ENCODE data around the gene GABBR2.

GABBR2 gene

GRCh38 chr9:98706651-98707165 lies 2.0 kb downstream of the GABBR2 start:
- Histone ChIP-seq H3K36me3 (ENCODE audit: control insufficient read depth, insufficient read depth, low read length) (no peaks in the 10 kb centered on the region), H3K4me3 (ENCODE audit: insufficient read depth, low read depth, low read length, poor library complexity, severe bottlenecking) (no peak overlapping the region), H3K27ac (ENCODE audit: insufficient read depth, low read length, poor library complexity, severe bottlenecking) (no peak overlapping the region), H3K27me3 (replicated peaks; ENCODE audit: control insufficient read depth, insufficient read depth, low read length, poor library complexity, severe bottlenecking) (peaks cover 13% of the 10 kb centered on the region), H3K4me1 (ENCODE audit: control insufficient read depth, insufficient read depth, low read length, poor library complexity, severe bottlenecking) (peaks cover 3% of the 10 kb centered on the region), H3K9me3 (ENCODE audit: control insufficient read depth, low read length) (no peaks in the 10 kb centered on the region)
- no peak for DNase-seq

- Histone ChIP-seq H3K27me3 (replicated peaks; ENCODE audit: control insufficient read depth, insufficient read depth, low read length, poor library complexity, severe bottlenecking) (peaks cover 13% of the 10 kb centered on the region), H3K36me3 (ENCODE audit: control insufficient read depth, insufficient read depth, low read length) (no peaks in the 10 kb centered on the region)
These were observed 5.8 kb downstream of the GABBR2 start for GRCh38 chr9:98702835-98703380.

GRCh38 chr9:98702340-98702739 lies 6.4 kb downstream of the GABBR2 start:
- H3K4me3 ChIP-seq (ENCODE audit: insufficient read depth, low read depth, low read length, poor library complexity, severe bottlenecking) = no peak overlapping the region
- H3K9me3 ChIP-seq (ENCODE audit: control insufficient read depth, low read length) = no peaks in the 10 kb centered on the region
- no peak overlapping the region for H3K27ac ChIP-seq (ENCODE audit: insufficient read depth, low read length, poor library complexity, severe bottlenecking)
- H3K36me3 ChIP-seq (ENCODE audit: control insufficient read depth, insufficient read depth, low read length) = no peaks in the 10 kb centered on the region
- no peak for DNase-seq
- peaks cover 1% of the 10 kb centered on the region for H3K4me1 ChIP-seq (ENCODE audit: control insufficient read depth, insufficient read depth, low read length, poor library complexity, severe bottlenecking)
- peaks cover 12% of the 10 kb centered on the region for H3K27me3 ChIP-seq (replicated peaks; ENCODE audit: control insufficient read depth, insufficient read depth, low read length, poor library complexity, severe bottlenecking)

More at GRCh38 chr9:98702835-98703380, 5.8 kb downstream of the GABBR2 start:
- Histone ChIP-seq H3K9me3 (ENCODE audit: control insufficient read depth, low read length) (no peaks in the 10 kb centered on the region), H3K27ac (ENCODE audit: insufficient read depth, low read length, poor library complexity, severe bottlenecking) (no peak overlapping the region), H3K4me3 (ENCODE audit: insufficient read depth, low read depth, low read length, poor library complexity, severe bottlenecking) (no peak overlapping the region), H3K4me1 (ENCODE audit: control insufficient read depth, insufficient read depth, low read length, poor library complexity, severe bottlenecking) (peaks cover 3% of the 10 kb centered on the region)
- no peak for DNase-seq

GRCh38 chr9:98701576-98701975 lies 7.2 kb downstream of the GABBR2 start:
- Histone ChIP-seq H3K9me3 (ENCODE audit: control insufficient read depth, low read length) (no peaks in the 10 kb centered on the region), H3K27ac (ENCODE audit: insufficient read depth, low read length, poor library complexity, severe bottlenecking) (no peak overlapping the region), H3K36me3 (ENCODE audit: control insufficient read depth, insufficient read depth, low read length) (no peaks in the 10 kb centered on the region), H3K27me3 (replicated peaks; ENCODE audit: control insufficient read depth, insufficient read depth, low read length, poor library complexity, severe bottlenecking) (peaks cover 5% of the 10 kb centered on the region), H3K4me3 (ENCODE audit: insufficient read depth, low read depth, low read length, poor library complexity, severe bottlenecking) (no peak overlapping the region), H3K4me1 (ENCODE audit: control insufficient read depth, insufficient read depth, low read length, poor library complexity, severe bottlenecking) (no peaks in the 10 kb centered on the region)
- DNase-seq = no peak

GRCh38 chr9:98700801-98701200 lies 7.9 kb downstream of the GABBR2 start:
- H3K4me3 ChIP-seq (ENCODE audit: insufficient read depth, low read depth, low read length, poor library complexity, severe bottlenecking) = no peak overlapping the region
- no peaks in the 10 kb centered on the region for H3K4me1 ChIP-seq (ENCODE audit: control insufficient read depth, insufficient read depth, low read length, poor library complexity, severe bottlenecking)
- no peaks in the 10 kb centered on the region for H3K9me3 ChIP-seq (ENCODE audit: control insufficient read depth, low read length)
- H3K27me3 ChIP-seq (replicated peaks; ENCODE audit: control insufficient read depth, insufficient read depth, low read length, poor library complexity, severe bottlenecking) = no peaks in the 10 kb centered on the region
- no peak overlapping the region for H3K27ac ChIP-seq (ENCODE audit: insufficient read depth, low read length, poor library complexity, severe bottlenecking)
- DNase-seq = no peak
- no peaks in the 10 kb centered on the region for H3K36me3 ChIP-seq (ENCODE audit: control insufficient read depth, insufficient read depth, low read length)

- Histone ChIP-seq H3K4me1 (ENCODE audit: control insufficient read depth, insufficient read depth, low read length, poor library complexity, severe bottlenecking) (no peaks in the 10 kb centered on the region), H3K27ac (ENCODE audit: insufficient read depth, low read length, poor library complexity, severe bottlenecking) (no peak overlapping the region), H3K36me3 (ENCODE audit: control insufficient read depth, insufficient read depth, low read length) (no peaks in the 10 kb centered on the region), H3K27me3 (replicated peaks; ENCODE audit: control insufficient read depth, insufficient read depth, low read length, poor library complexity, severe bottlenecking) (no peaks in the 10 kb centered on the region), H3K9me3 (ENCODE audit: control insufficient read depth, low read length) (no peaks in the 10 kb centered on the region), H3K4me3 (ENCODE audit: insufficient read depth, low read depth, low read length, poor library complexity, severe bottlenecking) (no peak overlapping the region)
- no peak for DNase-seq
These were observed 9.9 kb downstream of the GABBR2 start for GRCh38 chr9:98698856-98699255.

GRCh38 chr9:98694943-98695342 lies 13.8 kb downstream of the GABBR2 start:
- Histone ChIP-seq H3K9me3 (ENCODE audit: control insufficient read depth, low read length) (no peaks in the 10 kb centered on the region), H3K4me1 (ENCODE audit: control insufficient read depth, insufficient read depth, low read length, poor library complexity, severe bottlenecking) (no peaks in the 10 kb centered on the region), H3K36me3 (ENCODE audit: control insufficient read depth, insufficient read depth, low read length) (no peaks in the 10 kb centered on the region), H3K27ac (ENCODE audit: insufficient read depth, low read length, poor library complexity, severe bottlenecking) (no peak overlapping the region), H3K4me3 (ENCODE audit: insufficient read depth, low read depth, low read length, poor library complexity, severe bottlenecking) (no peak overlapping the region), H3K27me3 (replicated peaks; ENCODE audit: control insufficient read depth, insufficient read depth, low read length, poor library complexity, severe bottlenecking) (no peaks in the 10 kb centered on the region)
- DNase-seq = no peak

GRCh38 chr9:98692392-98692791 lies 16.3 kb downstream of the GABBR2 start:
- Histone ChIP-seq H3K4me3 (ENCODE audit: insufficient read depth, low read depth, low read length, poor library complexity, severe bottlenecking) (no peak overlapping the region), H3K27me3 (replicated peaks; ENCODE audit: control insufficient read depth, insufficient read depth, low read length, poor library complexity, severe bottlenecking) (no peaks in the 10 kb centered on the region), H3K36me3 (ENCODE audit: control insufficient read depth, insufficient read depth, low read length) (no peaks in the 10 kb centered on the region), H3K4me1 (ENCODE audit: control insufficient read depth, insufficient read depth, low read length, poor library complexity, severe bottlenecking) (no peaks in the 10 kb centered on the region), H3K27ac (ENCODE audit: insufficient read depth, low read length, poor library complexity, severe bottlenecking) (no peak overlapping the region), H3K9me3 (ENCODE audit: control insufficient read depth, low read length) (no peaks in the 10 kb centered on the region)
- DNase-seq = no peak

GRCh38 chr9:98691890-98692289 lies 16.8 kb downstream of the GABBR2 start:
- no peak for DNase-seq
- no peak overlapping the region for H3K27ac ChIP-seq (ENCODE audit: insufficient read depth, low read length, poor library complexity, severe bottlenecking)
- no peak overlapping the region for H3K4me3 ChIP-seq (ENCODE audit: insufficient read depth, low read depth, low read length, poor library complexity, severe bottlenecking)

GRCh38 chr9:98690686-98691085 lies 18.0 kb downstream of the GABBR2 start:
- Histone ChIP-seq H3K27me3 (replicated peaks; ENCODE audit: control insufficient read depth, insufficient read depth, low read length, poor library complexity, severe bottlenecking) (no peaks in the 10 kb centered on the region), H3K27ac (ENCODE audit: insufficient read depth, low read length, poor library complexity, severe bottlenecking) (no peak overlapping the region), H3K9me3 (ENCODE audit: control insufficient read depth, low read length) (no peaks in the 10 kb centered on the region), H3K4me1 (ENCODE audit: control insufficient read depth, insufficient read depth, low read length, poor library complexity, severe bottlenecking) (no peaks in the 10 kb centered on the region), H3K36me3 (ENCODE audit: control insufficient read depth, insufficient read depth, low read length) (no peaks in the 10 kb centered on the region), H3K4me3 (ENCODE audit: insufficient read depth, low read depth, low read length, poor library complexity, severe bottlenecking) (no peak overlapping the region)
- no peak for DNase-seq

More at GRCh38 chr9:98691890-98692289, 16.8 kb downstream of the GABBR2 start:
- H3K27me3 ChIP-seq (replicated peaks; ENCODE audit: control insufficient read depth, insufficient read depth, low read length, poor library complexity, severe bottlenecking) = no peaks in the 10 kb centered on the region
- H3K9me3 ChIP-seq (ENCODE audit: control insufficient read depth, low read length) = no peaks in the 10 kb centered on the region
- no peaks in the 10 kb centered on the region for H3K4me1 ChIP-seq (ENCODE audit: control insufficient read depth, insufficient read depth, low read length, poor library complexity, severe bottlenecking)
- H3K36me3 ChIP-seq (ENCODE audit: control insufficient read depth, insufficient read depth, low read length) = no peaks in the 10 kb centered on the region
